ENCODE data around the gene VPS16. TPM values are rescaled to one million over a fixed set of nuclear protein-coding genes. Genes with fewer than 3 reads are reported as not detected.

The VPS16 gene
- polyA plus RNA-seq, 1 donor from 2014 or later, result 117 TPM

- Histone ChIP-seq H3F3A (ENCODE audit: insufficient read depth, low read length, poor library complexity, severe bottlenecking) (no peaks in the 10 kb centered on the region), H2AFZ (ENCODE audit: low read depth, low read length) (no peak overlapping the region)
Observed at GRCh38 chr20:2795451-2795850, 45.1 kb upstream of the VPS16 start.

GRCh38 chr20:2796011-2796660 lies 44.4 kb upstream of the VPS16 start:
- Histone ChIP-seq H3K9me3 (ENCODE audit: low read length) (no peaks in the 10 kb centered on the region), H3K4me2 (ENCODE audit: low read length) (no peak overlapping the region), H3K9ac (ENCODE audit: low read length) (no peak overlapping the region), H3K27me3 (ENCODE audit: insufficient read depth, low read depth, low read length) (peaks cover 18% of the 10 kb centered on the region), H4K20me1 (ENCODE audit: insufficient read depth) (no peaks in the 10 kb centered on the region), H3K9me2 (ENCODE audit: insufficient read depth, low read length) (no peaks in the 10 kb centered on the region), H3K27ac (ENCODE audit: low read length) (no peak overlapping the region), H3K79me2 (replicated peaks; ENCODE audit: insufficient read depth, low read length) (no peaks in the 10 kb centered on the region), H3K36me3 (ENCODE audit: insufficient read depth, low read length) (no peaks in the 10 kb centered on the region), H3F3A (ENCODE audit: insufficient read depth, low read length, poor library complexity, severe bottlenecking) (no peaks in the 10 kb centered on the region), H3K4me3 (ENCODE audit: low read length) (no peak overlapping the region), H2AFZ (ENCODE audit: low read depth, low read length) (no peak overlapping the region)
- TF ChIP-seq EZH2 (IDR thresholded peaks at IDR 0.05; ENCODE audit: borderline replicate concordance, insufficient read depth, low read length, poor library complexity, severe bottlenecking), result no peak

More at GRCh38 chr20:2795451-2795850, 45.1 kb upstream of the VPS16 start:
- Histone ChIP-seq H3K27ac (ENCODE audit: low read length) (no peak overlapping the region), H3K27me3 (ENCODE audit: insufficient read depth, low read depth, low read length) (peaks cover 12% of the 10 kb centered on the region), H3K4me2 (ENCODE audit: low read length) (no peak overlapping the region), H3K9me3 (ENCODE audit: low read length) (no peaks in the 10 kb centered on the region), H3K4me3 (ENCODE audit: low read length) (no peak overlapping the region), H3K9me2 (ENCODE audit: insufficient read depth, low read length) (no peaks in the 10 kb centered on the region), H3K79me2 (replicated peaks; ENCODE audit: insufficient read depth, low read length) (no peaks in the 10 kb centered on the region), H4K20me1 (ENCODE audit: insufficient read depth) (no peaks in the 10 kb centered on the region), H3K36me3 (ENCODE audit: insufficient read depth, low read length) (no peaks in the 10 kb centered on the region), H3K9ac (ENCODE audit: low read length) (no peak overlapping the region)
- TF ChIP-seq EP300 (conservative IDR thresholded peaks at IDR 0.05; ENCODE audit: poor library complexity, severe bottlenecking), result no peak
- TF ChIP-seq POLR2AphosphoS5 (IDR thresholded peaks at IDR 0.05), result no peak
- no peak for TF ChIP-seq RAD21 (conservative IDR thresholded peaks at IDR 0.05)
- TF ChIP-seq EZH2 (IDR thresholded peaks at IDR 0.05; ENCODE audit: borderline replicate concordance, insufficient read depth, low read length, poor library complexity, severe bottlenecking), result no peak
- TF ChIP-seq CTCF (IDR thresholded peaks at IDR 0.05; ENCODE audit: poor library complexity, severe bottlenecking), result no peak
- TF ChIP-seq TAF1 (IDR thresholded peaks at IDR 0.05; ENCODE audit: low read depth), result no peak
- TF ChIP-seq REST (IDR thresholded peaks at IDR 0.05; ENCODE audit: borderline replicate concordance), result no peak
- no peak for TF ChIP-seq SMC3 (conservative IDR thresholded peaks at IDR 0.05; ENCODE audit: poor library complexity)
- no peak for TF ChIP-seq MXI1 (conservative IDR thresholded peaks at IDR 0.05; ENCODE audit: poor library complexity, severe bottlenecking)

All from neural cell (in vitro differentiated cells).